ENCODE data around the gene DNAJC2. TPM values are rescaled to one million over a fixed set of nuclear protein-coding genes. Genes with fewer than 3 reads are reported as not detected.
"Not testable (repeated sequence)": the region's sequence is repeated elsewhere in the genome, so short reads cannot be mapped to it uniquely, and the experiment has no call there.

Gene DNAJC2
- total RNA-seq, 1 donor from 2014 or later: 49.0 TPM

DNA sequence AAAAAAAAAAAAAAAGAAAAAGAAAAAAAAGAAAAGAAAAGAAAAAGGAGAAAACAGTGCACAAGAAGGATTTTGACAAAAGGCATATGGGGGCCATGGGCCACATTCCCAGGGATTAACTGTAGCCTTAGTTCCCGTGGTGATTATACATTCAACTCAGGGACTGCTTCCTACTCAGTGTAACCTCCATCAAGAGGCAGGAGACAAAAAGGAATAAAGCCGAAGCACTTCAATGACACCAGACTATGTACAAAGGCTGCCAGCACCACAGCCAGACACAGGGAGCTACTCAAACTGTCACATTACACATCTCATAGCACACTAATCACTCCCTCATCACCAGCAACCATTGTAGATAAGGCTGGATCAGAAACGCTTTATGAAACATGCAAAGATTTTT is 52.4 kb downstream of the DNAJC2 start:
- Mint-ChIP-seq H3K4me3 (no peak overlapping the region), H3K4me1 (peaks cover 4% of the 10 kb centered on the region), H3K9me3 (no peaks in the 10 kb centered on the region), H3K27ac (no peak overlapping the region), H3K36me3 (ENCODE audit: low read depth) (no peaks in the 10 kb centered on the region), H3K27me3 (peaks cover 8% of the 10 kb centered on the region)
- ATAC-seq (ENCODE audit: low read depth) (no peak), DNase-seq (no peak)
- CTCF ChIA-PET: no interaction called here
- POLR2A ChIA-PET: interaction anchor here (0.7 kb wide), 1 partner anchor 1350 kb away, joined by 4 read pairs; no protein-coding TSS in a partner anchor
- intact Hi-C loops (cut with micrococcal nuclease): no loop called here
- TF ChIP-seq, protein P1, sequence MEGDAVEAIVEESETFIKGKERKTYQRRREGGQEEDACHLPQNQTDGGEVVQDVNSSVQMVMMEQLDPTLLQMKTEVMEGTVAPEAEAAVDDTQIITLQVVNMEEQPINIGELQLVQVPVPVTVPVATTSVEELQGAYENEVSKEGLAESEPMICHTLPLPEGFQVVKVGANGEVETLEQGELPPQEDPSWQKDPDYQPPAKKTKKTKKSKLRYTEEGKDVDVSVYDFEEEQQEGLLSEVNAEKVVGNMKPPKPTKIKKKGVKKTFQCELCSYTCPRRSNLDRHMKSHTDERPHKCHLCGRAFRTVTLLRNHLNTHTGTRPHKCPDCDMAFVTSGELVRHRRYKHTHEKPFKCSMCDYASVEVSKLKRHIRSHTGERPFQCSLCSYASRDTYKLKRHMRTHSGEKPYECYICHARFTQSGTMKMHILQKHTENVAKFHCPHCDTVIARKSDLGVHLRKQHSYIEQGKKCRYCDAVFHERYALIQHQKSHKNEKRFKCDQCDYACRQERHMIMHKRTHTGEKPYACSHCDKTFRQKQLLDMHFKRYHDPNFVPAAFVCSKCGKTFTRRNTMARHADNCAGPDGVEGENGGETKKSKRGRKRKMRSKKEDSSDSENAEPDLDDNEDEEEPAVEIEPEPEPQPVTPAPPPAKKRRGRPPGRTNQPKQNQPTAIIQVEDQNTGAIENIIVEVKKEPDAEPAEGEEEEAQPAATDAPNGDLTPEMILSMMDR (IDR thresholded peaks at IDR 0.05): no peak

DNA sequence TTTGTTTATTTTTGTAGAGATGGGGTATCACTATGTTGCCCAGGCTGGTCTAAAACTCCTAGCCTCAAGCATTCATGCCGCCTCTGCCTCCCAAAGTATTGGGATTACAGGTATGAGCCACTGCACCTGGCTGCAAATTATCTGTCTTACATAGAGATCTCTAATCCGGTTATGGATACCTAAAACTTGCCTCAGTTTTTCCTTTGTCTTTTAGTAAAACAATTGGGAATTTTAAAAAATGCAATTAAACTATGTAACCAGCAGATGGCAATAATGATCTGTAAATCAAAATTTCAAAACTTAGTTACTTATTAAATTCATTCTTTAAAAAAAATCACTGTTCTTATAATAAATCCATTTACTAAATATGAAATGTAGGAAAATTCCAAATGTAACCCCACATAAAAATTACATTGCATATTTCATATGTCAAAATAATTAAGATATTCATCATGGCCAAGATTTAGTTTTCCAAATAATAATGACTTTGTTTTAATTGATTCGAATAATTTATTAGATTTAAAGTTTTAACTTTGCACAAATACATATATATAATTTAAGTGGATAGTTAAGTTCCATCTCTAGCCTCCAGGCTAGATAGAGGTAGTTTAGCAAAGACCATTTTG is 61.7 kb downstream of the DNAJC2 start:
- DNase-seq; H3K9me3 Mint-ChIP-seq; H3K4me3 Mint-ChIP-seq; H3K27ac Mint-ChIP-seq; H3K36me3 Mint-ChIP-seq (ENCODE audit: low read depth); CTCF ChIA-PET; ATAC-seq (ENCODE audit: low read depth); POLR2A ChIA-PET; H3K27me3 Mint-ChIP-seq: not testable (repeated sequence)
- intact Hi-C loops (cut with micrococcal nuclease): loop anchor here (5.0 kb wide), 2 partner anchors 124 to 1634 kb away; no protein-coding TSS in a partner anchor
- H3K4me1 Mint-ChIP-seq: peaks cover 19% of the 10 kb centered on the region

DNA sequence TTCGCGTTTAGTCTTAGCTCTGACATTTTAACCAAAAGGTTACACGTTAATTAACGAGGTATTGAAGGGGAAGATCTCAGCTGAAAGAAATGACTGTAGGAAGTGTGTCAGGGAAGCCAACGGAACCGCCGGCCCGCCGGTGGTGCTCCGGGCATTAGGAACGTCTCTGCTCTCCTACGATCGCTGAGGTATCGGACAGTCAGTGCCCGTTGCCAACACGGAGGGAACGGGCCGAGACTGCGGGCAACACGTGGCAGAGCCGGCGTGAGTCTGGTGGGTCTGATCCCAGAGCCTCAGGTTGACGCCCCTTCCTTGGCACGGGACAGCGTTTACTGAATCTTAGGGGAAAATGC is 63.8 kb downstream of the DNAJC2 start:
- DNase-seq; H3K36me3 Mint-ChIP-seq (ENCODE audit: low read depth); H3K27me3 Mint-ChIP-seq; ATAC-seq (ENCODE audit: low read depth); H3K9me3 Mint-ChIP-seq; CTCF ChIA-PET: not testable (repeated sequence)
- H3K4me1 Mint-ChIP-seq: peaks cover 19% of the 10 kb centered on the region
- intact Hi-C loops (cut with micrococcal nuclease): loop anchor here (1.0 to 5.0 kb wide), 6 partner anchors 17 to 1637 kb away; partner anchors contain the start of genes FBXL13, NAPEPLD, PMPCB and PSMC2
- peak overlapping the region; percentile 98 for H3K4me3 Mint-ChIP-seq
- POLR2A ChIA-PET: interaction anchor here (0.7 to 0.9 kb wide), 2 partner anchors 16 to 206 kb away, joined by 3 to 6 read pairs; partner anchors contain the start of genes ARMC10, FBXL13 and PMPCB
- peak overlapping the region; percentile 96 for H3K27ac Mint-ChIP-seq

DNA sequence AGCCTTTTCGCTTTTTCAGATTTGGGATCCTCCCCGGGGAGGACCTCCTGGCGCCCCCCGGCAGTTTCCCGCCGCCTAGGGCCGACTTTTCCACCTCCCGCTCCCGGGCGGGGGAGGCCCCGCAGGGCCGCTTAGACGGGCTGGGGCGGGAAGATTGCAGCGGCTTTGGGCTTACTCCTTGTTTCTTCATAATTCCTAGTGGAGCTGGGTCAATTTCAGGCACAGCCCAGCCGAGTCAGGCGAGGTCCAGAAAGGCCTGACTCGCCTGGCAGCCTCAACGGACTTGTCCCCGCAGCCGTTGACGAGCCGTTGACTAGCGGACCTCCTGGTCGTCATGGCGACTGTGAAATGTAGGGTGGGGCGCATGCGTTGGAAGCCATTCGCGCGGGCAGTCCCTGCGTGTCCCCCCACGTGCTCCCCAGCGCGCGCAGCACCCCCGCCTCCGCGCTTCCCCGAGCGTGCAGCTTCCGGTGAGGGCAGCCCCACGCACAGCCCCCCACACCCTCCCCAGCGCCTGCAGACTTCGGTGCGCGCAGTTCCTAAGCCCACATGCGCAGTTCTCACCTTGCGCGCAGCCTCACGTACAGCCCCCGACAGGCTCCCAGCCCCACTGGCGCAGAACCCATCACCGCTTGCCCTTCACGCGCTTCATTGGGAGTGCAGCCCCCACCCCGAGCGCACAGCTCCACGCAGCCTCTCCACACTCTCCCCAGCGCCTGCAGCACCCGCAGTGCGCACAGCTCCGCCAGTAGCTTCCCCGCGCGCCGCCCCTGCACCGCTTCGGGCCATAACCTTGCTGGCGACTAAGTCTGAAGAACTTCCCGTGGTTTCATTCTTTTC is 64.4 kb downstream of the DNAJC2 start:
- CTCF ChIA-PET; H3K27me3 Mint-ChIP-seq; H3K9me3 Mint-ChIP-seq; H3K36me3 Mint-ChIP-seq (ENCODE audit: low read depth): not testable (repeated sequence)
- DNase-seq: peak; percentile 82
- intact Hi-C loops (cut with micrococcal nuclease): loop anchor here (1.0 to 5.0 kb wide), 6 partner anchors 17 to 1637 kb away; partner anchors contain the start of genes FBXL13, NAPEPLD, PMPCB and PSMC2
- Mint-ChIP-seq H3K4me1 (peaks cover 19% of the 10 kb centered on the region), H3K4me3 (peak overlapping the region; percentile 98), H3K27ac (peak overlapping the region; percentile 96)
- ATAC-seq (ENCODE audit: low read depth): peak; percentile 93
- POLR2A ChIA-PET: interaction anchor here (0.7 to 0.9 kb wide), 2 partner anchors 17 to 205 kb away, joined by 3 to 6 read pairs; partner anchors contain the start of genes ARMC10, FBXL13 and PMPCB

DNA sequence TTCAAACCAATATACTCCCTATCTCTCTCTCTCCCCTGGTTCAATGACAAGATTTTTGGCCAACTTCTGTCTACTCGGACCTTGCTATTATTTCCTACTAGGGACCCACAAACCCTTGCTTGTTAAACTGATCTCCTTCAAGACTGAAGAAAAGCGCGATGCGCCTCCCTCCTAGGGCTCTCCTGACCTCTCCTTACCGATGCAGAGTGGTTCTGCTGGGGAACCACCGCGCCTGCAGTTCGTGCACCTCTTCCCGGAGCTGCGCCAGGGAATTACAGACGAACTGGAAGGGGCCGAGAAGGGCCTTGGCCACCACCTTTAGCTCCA is 65.0 kb downstream of the DNAJC2 start:
- peak overlapping the region; percentile 96 for H3K27ac Mint-ChIP-seq
- POLR2A ChIA-PET; CTCF ChIA-PET; H3K27me3 Mint-ChIP-seq; H3K9me3 Mint-ChIP-seq; intact Hi-C loops (cut with micrococcal nuclease); H3K36me3 Mint-ChIP-seq (ENCODE audit: low read depth); DNase-seq: not testable (repeated sequence)
- H3K4me1 Mint-ChIP-seq: peaks cover 19% of the 10 kb centered on the region
- peak; percentile 5 for ATAC-seq (ENCODE audit: low read depth)
- H3K4me3 Mint-ChIP-seq: peak overlapping the region; percentile 98

DNA sequence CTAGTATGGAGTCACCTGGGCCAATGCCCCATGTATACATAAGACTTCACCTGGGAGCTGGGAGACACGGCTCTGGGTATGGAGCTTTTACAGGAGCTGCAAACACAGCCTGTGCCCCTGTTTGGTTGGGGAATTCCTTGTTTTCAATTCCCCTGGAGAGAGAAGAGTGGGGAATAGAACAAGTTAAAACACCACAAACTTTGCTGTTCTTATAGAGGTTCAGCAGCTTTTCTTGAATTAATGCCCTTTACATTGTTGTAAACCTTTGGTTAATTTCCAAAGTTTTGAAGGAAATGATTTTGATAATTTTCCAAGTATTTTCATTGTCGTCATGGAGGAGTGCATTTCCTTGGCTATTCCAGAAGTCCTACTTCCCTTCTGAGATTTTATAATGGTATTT is 66.4 kb downstream of the DNAJC2 start:
- H3K4me1 Mint-ChIP-seq: peaks cover 19% of the 10 kb centered on the region
- POLR2A ChIA-PET; H3K4me3 Mint-ChIP-seq; H3K27ac Mint-ChIP-seq; H3K36me3 Mint-ChIP-seq (ENCODE audit: low read depth); CTCF ChIA-PET; ATAC-seq (ENCODE audit: low read depth); intact Hi-C loops (cut with micrococcal nuclease); H3K9me3 Mint-ChIP-seq; DNase-seq; H3K27me3 Mint-ChIP-seq: not testable (repeated sequence)

DNA sequence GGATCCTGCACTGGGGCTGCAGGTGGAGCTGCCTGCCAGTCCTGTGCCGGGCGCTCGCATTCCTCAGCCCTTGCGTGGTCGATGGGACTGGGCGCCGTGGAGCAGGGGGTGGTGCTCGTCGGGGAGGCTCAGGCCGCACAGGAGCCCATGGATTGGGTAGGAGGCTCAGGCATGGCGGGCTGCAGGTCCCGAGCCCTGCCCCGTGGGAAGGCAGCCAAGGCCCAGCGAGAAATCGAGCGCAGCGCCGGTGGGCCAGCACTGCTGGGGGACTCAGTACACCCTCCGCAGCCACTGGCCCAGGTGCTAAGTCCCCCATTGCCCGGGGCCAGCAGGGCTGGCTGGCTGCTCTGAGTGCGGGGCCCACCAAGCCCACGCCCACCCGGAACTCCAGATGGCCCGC is 69.7 kb downstream of the DNAJC2 start:
- DNase-seq; H3K27me3 Mint-ChIP-seq; POLR2A ChIA-PET; intact Hi-C loops (cut with micrococcal nuclease); CTCF ChIA-PET; H3K27ac Mint-ChIP-seq; H3K36me3 Mint-ChIP-seq (ENCODE audit: low read depth); H3K4me3 Mint-ChIP-seq; ATAC-seq (ENCODE audit: low read depth); H3K9me3 Mint-ChIP-seq: not testable (repeated sequence)
- H3K4me1 Mint-ChIP-seq: peaks cover 10% of the 10 kb centered on the region

DNA sequence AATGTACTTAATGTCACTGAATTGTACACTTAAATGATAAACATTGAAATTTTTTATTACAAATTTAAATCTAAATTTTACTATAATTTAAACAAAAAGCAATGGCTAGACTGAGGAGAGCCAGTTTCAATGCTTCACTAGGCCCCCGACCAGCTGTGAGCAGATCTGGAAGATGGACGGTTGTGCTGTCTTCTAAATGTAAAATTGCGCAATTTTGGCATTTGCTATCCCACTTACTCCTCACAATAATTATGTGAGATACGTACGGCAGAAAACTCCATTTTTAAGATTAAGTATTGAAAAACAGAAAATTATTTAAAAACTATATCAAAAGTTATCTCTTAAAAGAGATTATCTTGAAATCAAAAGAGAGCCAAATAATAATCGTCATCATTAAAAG is 71.2 kb downstream of the DNAJC2 start:
- H3K27ac Mint-ChIP-seq; POLR2A ChIA-PET; intact Hi-C loops (cut with micrococcal nuclease); H3K27me3 Mint-ChIP-seq; H3K4me1 Mint-ChIP-seq; H3K9me3 Mint-ChIP-seq; H3K36me3 Mint-ChIP-seq (ENCODE audit: low read depth); H3K4me3 Mint-ChIP-seq; ATAC-seq (ENCODE audit: low read depth); DNase-seq; CTCF ChIA-PET: not testable (repeated sequence)

DNA sequence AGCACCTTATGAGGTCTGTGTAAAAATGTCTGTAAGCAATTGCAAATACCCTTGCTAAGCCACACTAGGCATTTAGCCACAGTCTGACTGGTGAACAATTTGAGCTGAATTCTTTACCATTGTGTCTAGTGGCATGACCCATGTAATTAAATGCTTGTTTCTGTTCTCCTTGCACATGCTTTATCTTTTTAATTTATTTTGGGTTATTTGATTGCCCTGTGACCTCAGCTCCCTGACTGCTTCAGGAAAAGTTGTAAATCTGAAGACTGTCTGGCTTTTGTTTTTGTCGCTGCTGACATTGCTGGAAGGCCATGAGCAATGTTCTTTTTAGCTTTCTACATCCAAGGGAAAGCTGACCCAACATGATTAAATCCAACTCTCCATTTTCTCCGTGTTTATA is 78.3 kb downstream of the DNAJC2 start:
- H3K27me3 Mint-ChIP-seq; CTCF ChIA-PET; POLR2A ChIA-PET; H3K4me3 Mint-ChIP-seq; H3K27ac Mint-ChIP-seq; H3K4me1 Mint-ChIP-seq; DNase-seq; H3K9me3 Mint-ChIP-seq; ATAC-seq (ENCODE audit: low read depth); intact Hi-C loops (cut with micrococcal nuclease); H3K36me3 Mint-ChIP-seq (ENCODE audit: low read depth): not testable (repeated sequence)

DNA sequence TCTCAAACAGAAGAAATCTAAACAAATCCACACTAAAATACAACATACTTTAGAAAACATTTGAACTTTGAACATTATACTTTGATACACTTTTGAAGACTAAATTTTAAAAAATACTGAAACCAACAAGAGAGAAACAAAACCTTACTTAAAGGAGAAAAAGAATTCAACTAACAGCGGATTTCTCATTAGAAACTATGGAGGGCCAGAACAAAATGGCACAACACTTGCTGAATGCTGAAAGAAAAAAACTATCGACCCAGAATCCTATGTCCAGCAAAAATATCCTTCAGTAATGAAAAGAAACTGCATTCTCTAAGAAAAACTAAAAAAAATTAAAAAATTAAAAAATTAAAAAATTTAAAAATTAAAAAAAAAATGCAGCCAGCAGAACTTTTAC is 80.5 kb downstream of the DNAJC2 start:
- H3K27me3 Mint-ChIP-seq; CTCF ChIA-PET; H3K4me1 Mint-ChIP-seq; ATAC-seq (ENCODE audit: low read depth); H3K36me3 Mint-ChIP-seq (ENCODE audit: low read depth); H3K9me3 Mint-ChIP-seq; H3K4me3 Mint-ChIP-seq; POLR2A ChIA-PET; DNase-seq; H3K27ac Mint-ChIP-seq; intact Hi-C loops (cut with micrococcal nuclease): not testable (repeated sequence)
